GM21619 (cell line): ENCODE data around the gene WDR18.

Experiments
- ATAC-seq: cut with Tn5 transposase; IDR thresholded peaks from one replicate; pipeline ENCODE4 v1.9.1; 2021; ENCODE audit not compliant: unreplicated experiment

Gene WDR18

GRCh38 chr19:1006711-1007398 lies 22.7 kb downstream of the WDR18 start:
- no peak for ATAC-seq

DNA sequence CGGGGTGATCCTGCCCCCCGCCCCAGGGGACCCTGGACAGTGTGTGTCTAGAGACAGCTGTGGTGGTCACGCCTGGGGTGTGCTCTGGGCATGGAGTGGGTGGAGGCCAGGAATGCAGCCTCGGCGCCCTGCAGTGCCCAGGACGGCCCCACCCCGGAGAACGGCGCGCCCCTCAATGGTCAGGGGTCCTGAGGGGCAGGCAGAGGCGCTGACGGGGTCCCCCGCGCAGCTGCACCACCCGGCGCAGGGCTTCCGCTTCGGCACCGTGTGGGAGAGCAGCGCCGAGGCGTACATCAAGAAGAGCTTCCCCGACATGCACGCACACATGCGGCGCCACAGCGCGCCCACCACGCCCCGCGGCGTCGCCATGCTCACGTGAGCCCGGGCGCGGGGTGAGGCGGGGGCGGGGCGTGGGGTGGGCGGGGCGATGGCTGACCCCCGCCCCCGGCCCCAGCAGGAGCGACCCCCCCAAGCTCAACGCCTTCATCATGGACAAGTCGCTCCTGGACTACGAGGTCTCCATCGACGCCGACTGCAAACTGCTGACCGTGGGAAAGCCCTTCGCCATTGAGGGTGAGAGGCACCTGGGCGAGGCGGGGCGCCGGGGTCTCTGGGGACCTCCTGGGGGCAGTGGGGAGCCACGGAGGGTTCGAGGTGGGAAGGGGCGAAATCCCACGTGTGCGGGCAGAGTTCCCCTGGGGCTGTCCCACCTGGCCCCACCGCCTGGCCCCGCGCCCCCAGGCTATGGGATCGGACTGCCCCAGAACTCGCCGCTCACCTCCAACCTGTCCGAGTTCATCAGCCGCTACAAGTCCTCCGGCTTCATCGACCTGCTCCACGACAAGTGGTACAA lies 23.5 kb downstream of the WDR18 start:
- ATAC-seq: no peak

GRCh38 chr19:1008268-1009040 lies 24.3 kb downstream of the WDR18 start:
- ATAC-seq: no peak

DNA sequence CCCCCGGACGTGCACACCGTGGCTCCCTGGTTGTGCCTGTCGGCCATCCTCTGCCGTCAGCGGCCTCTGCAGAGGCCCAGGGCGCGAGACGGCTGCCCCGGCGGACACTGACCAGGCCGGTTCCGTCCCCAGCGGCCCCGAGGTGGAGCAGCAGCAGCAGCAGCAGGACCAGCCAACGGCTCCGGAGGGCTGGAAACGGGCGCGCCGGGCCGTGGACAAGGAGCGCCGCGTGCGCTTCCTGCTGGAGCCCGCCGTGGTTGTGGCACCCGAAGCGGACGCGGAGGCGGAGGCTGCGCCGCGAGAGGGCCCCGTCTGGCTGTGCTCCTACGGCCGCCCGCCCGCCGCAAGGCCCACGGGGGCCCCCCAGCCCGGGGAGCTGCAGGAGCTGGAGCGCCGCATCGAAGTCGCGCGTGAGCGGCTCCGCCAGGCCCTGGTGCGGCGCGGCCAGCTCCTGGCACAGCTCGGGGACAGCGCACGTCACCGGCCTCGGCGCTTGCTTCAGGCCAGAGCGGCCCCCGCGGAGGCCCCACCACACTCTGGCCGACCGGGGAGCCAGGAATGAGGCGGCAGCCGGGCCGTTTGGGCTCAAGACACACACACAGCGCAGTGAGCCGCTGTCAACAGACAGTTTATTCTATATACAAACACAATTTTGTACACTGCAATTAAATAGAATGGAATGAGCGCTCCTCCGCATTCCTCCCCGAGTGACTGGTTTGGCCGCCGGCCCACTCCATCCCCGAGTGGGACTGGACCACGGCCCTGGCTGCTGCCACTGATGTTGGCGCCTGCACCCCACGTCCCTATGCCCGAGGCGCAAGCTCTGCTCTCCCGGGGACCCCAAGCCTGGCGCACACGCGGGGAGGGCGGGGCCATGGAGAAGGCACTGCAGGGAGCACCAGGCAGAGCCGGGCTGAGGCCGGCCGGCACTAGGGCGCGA lies 25.2 kb downstream of the WDR18 start:
- no peak for ATAC-seq

GRCh38 chr19:1009981-1010538 lies 25.9 kb downstream of the WDR18 start:
- ATAC-seq: no peak

GRCh38 chr19:1010586-1011510 lies 26.7 kb downstream of the WDR18 start:
- ATAC-seq: no peak

DNA sequence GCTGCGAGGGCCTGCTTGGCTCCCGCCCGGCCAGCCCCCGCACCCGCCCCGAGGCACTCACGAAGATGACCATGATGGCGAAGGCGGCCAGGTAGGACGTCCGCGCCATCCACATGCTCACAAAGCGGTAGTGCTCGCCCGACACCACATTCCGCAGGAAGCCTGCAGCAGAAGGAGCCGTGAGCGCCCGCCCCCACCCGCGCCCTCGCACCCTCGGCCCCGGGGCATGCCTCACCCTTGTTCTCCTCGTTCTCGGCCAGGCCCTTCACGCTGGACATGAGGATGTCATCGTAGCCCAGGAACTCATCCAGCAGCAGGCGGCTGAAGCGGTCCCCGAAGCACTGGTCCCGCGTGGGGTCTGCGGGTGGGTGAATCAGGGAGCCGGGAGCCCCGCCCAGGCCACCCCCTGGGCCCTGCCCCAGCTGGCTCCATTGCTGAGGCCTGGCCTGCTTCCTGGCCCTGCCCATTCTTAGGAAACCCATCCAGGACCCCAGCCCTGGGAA lies 27.7 kb downstream of the WDR18 start:
- no peak for ATAC-seq

DNA sequence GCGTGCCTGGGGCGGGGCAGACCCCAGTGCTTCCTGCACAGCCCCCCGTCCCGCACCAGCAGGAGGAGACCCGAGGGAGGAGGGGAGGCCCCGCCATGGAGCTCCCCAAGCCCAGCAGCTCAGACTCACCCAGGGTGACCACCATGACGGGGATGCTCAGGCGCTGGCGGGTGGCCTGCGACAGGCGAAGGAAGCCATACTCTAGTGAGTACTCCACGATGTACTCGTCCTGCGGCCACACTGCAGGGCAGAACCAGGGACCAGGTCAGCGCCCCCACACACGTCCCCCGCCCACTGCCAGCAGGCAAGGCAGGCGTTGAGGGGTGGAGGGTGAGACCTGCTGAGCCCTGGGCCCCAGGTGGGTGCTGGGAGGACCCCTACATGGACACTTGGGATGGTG lies 28.2 kb downstream of the WDR18 start:
- no peak for ATAC-seq

- ATAC-seq: no peak
Observed at GRCh38 chr19:1013218-1013617, 29.1 kb downstream of the WDR18 start.

GRCh38 chr19:1014161-1015060 lies 30.3 kb downstream of the WDR18 start:
- ATAC-seq: no peak

DNA sequence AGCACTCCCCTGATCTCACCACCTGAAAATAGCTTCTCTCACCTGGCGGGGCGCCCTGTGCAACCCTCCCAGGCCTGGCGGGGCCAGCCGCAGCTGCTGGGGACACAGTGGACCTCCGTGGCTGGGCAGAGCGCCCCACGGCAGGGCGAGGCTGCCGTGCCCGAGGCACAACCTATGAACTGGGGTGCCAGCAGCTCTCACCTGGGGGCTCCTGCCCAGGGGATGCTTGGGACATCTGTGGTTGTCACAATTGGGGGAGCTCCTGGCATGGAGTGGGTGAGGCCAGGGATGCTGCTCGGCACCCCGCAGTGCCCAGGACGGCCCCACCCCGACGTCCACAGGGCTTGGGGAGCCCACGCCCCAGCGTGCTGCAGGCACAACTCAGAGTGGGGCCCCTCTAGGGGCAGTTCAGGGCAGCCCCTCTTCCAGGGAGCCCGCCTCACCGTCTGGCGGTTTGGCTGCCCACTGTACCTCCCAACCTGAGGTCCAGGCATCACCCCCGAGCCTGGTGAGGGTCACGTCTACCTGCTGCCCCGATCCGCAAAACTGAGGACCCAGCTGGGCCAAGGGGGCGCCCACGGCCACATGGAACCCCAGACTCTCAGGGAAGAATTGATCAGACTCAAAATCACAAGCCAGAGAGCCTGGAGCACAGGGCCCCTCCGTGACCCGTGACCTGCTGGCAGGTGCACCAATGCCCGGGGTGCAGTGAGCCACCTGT lies 31.1 kb downstream of the WDR18 start:
- ATAC-seq: no peak

DNA sequence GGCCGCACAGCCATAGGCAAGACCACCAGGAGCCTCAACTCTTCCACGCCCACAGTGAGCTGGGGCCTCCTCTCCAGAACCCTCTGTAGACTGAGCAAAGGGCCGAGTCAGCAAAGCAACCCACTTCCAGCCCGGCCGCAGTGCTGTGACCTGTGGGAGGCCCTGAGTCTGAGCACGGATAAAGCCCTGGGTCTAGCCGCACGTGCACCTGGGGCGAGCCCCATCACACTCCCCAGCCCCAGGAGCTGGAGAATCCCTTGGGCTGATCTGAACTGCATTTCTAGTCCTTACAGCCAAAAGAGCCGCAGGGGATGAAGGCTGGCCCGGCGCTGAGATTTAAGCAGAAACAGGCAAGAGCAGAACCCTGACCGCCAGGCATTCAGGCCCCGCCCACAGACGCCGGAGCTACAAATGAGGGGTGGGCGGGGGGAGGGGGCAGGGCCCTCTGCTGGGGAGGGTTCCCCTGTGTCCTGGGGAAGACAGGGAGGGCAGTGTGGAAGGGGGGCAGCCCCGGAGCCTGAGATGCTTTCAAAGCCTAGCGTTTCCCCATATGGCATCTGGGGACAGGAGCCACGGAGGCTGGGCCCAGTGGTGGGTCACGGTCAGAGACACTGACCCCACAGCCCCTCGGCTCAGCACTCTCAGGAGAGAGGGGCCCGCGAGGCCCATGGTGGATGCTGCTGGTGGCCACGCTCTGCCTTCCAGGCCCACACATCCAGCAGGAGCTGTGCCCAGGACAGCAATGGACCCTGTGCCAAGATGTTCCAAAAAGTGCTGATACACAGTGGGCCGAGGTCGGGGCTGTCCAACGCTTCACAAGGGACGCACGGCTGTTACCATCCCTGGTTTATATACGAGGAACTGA lies 31.9 kb downstream of the WDR18 start:
- ATAC-seq: no peak

- ATAC-seq: no peak
Observed at GRCh38 chr19:1016647-1017114, 32.5 kb downstream of the WDR18 start.

DNA sequence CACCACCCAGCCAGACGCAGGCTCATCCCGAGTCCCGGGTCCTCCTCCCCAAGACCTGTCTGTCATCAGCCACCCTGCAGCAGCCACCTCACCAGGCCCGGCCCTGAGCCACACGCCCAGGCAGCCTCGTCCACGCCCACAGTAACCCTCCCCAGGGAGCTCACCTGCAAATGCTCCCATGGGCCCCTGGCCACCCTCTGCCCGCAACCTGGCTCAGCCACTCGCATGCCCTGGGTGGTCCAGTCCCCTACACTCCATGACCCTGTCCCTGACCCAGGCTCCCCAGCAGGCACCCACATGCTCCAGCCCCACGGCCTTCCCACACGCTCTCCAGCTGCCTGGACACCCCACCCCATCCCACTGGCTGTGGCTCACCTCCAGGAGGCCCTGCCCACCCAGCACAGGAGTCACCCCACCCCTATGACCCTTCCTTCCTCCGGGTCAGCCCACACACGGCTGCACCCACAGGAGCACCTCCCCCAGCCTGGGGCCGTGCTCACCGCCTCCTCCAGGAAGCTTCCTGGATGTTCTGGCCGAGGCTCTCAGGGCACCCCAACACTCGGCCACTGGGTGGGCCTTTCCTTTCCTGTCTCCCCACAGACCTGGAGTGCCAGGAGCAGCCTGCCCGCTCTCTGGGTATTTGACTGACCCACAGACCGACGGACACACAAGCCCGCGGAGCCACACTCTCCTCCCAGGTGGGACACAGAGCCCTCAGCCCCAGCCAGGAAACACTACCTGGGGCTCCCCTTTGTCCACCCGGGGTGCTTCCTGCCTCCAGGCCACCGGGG lies 33.2 kb downstream of the WDR18 start:
- no peak for ATAC-seq

GRCh38 chr19:1017906-1018305 lies 33.8 kb downstream of the WDR18 start:
- no peak for ATAC-seq
